ENCODE data around the gene FAF1. TPM values are rescaled to one million over a fixed set of nuclear protein-coding genes. Genes with fewer than 3 reads are reported as not detected.

Gene FAF1
- total RNA-seq, 1 donor from 2014 or later, result 46.4 TPM

- Histone ChIP-seq H3K27me3 (no peaks in the 10 kb centered on the region), H3K4me1 (no peaks in the 10 kb centered on the region), H3K27ac (no peak overlapping the region), H3K36me3 (no peaks in the 10 kb centered on the region), H3K4me3 (no peak overlapping the region), H3K9me3 (no peaks in the 10 kb centered on the region)
- intact Hi-C loops (cut with DNase I), result no loop called here
- no peak for TF ChIP-seq CTCF (IDR thresholded peaks at IDR 0.05)
- ATAC-seq (no peak), DNase-seq (no peak)
Observed at GRCh38 chr1:50996083-50996482, 36.0 kb upstream of the FAF1 start.

- intact Hi-C loops (cut with DNase I), result no loop called here
- Histone ChIP-seq H3K4me1 (no peaks in the 10 kb centered on the region), H3K4me3 (no peak overlapping the region), H3K27me3 (no peaks in the 10 kb centered on the region), H3K27ac (no peak overlapping the region), H3K9me3 (no peaks in the 10 kb centered on the region), H3K36me3 (no peaks in the 10 kb centered on the region)
- ATAC-seq (no peak), DNase-seq (no peak)
- no peak for TF ChIP-seq CTCF (IDR thresholded peaks at IDR 0.05)
Observed at GRCh38 chr1:50995651-50996050, 35.6 kb upstream of the FAF1 start.

GRCh38 chr1:50994997-50995396 is 34.9 kb upstream of the FAF1 start:
- H3K4me1 ChIP-seq, result no peaks in the 10 kb centered on the region
- intact Hi-C loops (cut with DNase I), result no loop called here

GRCh38 chr1:50993645-50994044 is 33.6 kb upstream of the FAF1 start:
- no peaks in the 10 kb centered on the region for H3K9me3 ChIP-seq
- H3K4me3 ChIP-seq, result no peak overlapping the region
- H3K27me3 ChIP-seq, result no peaks in the 10 kb centered on the region
- no peaks in the 10 kb centered on the region for H3K4me1 ChIP-seq
- TF ChIP-seq CTCF (IDR thresholded peaks at IDR 0.05), result no peak
- H3K27ac ChIP-seq, result no peak overlapping the region
- DNase-seq (no peak), ATAC-seq (no peak)
- no peaks in the 10 kb centered on the region for H3K36me3 ChIP-seq
- intact Hi-C loops (cut with DNase I), result no loop called here

More at GRCh38 chr1:50994997-50995396, 34.9 kb upstream of the FAF1 start:
- no peak overlapping the region for H3K27ac ChIP-seq
- no peaks in the 10 kb centered on the region for H3K36me3 ChIP-seq
- TF ChIP-seq CTCF (IDR thresholded peaks at IDR 0.05), result no peak
- no peak overlapping the region for H3K4me3 ChIP-seq
- no peak for DNase-seq
- no peak for ATAC-seq
- no peaks in the 10 kb centered on the region for H3K9me3 ChIP-seq
- H3K27me3 ChIP-seq, result no peaks in the 10 kb centered on the region

GRCh38 chr1:50992532-50993318 is 32.7 kb upstream of the FAF1 start:
- intact Hi-C loops (cut with DNase I), result no loop called here
- Histone ChIP-seq H3K9me3 (no peaks in the 10 kb centered on the region), H3K36me3 (no peaks in the 10 kb centered on the region), H3K27ac (no peak overlapping the region), H3K27me3 (no peaks in the 10 kb centered on the region), H3K4me3 (no peak overlapping the region), H3K4me1 (no peaks in the 10 kb centered on the region)
- ATAC-seq (no peak), DNase-seq (no peak)
- no peak for TF ChIP-seq CTCF (IDR thresholded peaks at IDR 0.05)
